ENCODE measurements around the gene RBMS3. TPM values are rescaled to one million over a fixed set of nuclear protein-coding genes. Genes with fewer than 3 reads are reported as not detected.

Gene RBMS3
- total and polyA plus RNA-seq, 9 donors = 11.6 to 79.2 (median 63.1) TPM

DNA sequence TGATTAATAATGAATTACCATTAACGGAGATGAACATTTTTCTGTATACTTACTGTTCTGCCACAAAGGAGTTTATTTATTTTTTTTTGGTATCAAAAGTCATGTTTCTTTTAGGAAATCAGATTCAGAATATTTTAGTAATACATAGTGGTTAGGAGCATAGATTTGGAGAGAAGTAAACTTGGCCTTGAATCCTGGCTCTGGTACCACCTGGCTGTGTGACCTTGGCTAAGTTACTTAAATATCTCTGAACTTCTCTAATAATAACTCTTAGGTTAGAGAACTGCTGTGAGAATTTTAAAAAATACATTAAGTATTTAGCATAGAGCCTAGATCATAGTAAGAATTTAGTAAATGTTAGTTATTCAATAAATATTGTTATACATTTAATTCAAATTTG lies 309.1 kb downstream of the RBMS3 start:
- no peaks in the 10 kb centered on the region for H3K9me3 ChIP-seq
- H3K36me3 ChIP-seq = no peaks in the 10 kb centered on the region
- H3K4me1 ChIP-seq (ENCODE audit: insufficient read depth) = no peaks in the 10 kb centered on the region
- TF ChIP-seq, protein P1, sequence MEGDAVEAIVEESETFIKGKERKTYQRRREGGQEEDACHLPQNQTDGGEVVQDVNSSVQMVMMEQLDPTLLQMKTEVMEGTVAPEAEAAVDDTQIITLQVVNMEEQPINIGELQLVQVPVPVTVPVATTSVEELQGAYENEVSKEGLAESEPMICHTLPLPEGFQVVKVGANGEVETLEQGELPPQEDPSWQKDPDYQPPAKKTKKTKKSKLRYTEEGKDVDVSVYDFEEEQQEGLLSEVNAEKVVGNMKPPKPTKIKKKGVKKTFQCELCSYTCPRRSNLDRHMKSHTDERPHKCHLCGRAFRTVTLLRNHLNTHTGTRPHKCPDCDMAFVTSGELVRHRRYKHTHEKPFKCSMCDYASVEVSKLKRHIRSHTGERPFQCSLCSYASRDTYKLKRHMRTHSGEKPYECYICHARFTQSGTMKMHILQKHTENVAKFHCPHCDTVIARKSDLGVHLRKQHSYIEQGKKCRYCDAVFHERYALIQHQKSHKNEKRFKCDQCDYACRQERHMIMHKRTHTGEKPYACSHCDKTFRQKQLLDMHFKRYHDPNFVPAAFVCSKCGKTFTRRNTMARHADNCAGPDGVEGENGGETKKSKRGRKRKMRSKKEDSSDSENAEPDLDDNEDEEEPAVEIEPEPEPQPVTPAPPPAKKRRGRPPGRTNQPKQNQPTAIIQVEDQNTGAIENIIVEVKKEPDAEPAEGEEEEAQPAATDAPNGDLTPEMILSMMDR (IDR thresholded peaks at IDR 0.05) = no peak
- no peak for TF ChIP-seq EP300 (IDR thresholded peaks at IDR 0.05)
- TF ChIP-seq POLR2A (IDR thresholded peaks at IDR 0.05) = no peak
- no peak overlapping the region for H3K4me3 ChIP-seq
- H3K27ac ChIP-seq = no peak overlapping the region
- H3K27me3 ChIP-seq = no peaks in the 10 kb centered on the region
- no peak for DNase-seq
- 50 to 56% (median 56%) methylated on average over 1 of the region's 1 CpG for WGBS, 3 donors
- intact Hi-C loops (cut with DNase I) = no loop called here

DNA sequence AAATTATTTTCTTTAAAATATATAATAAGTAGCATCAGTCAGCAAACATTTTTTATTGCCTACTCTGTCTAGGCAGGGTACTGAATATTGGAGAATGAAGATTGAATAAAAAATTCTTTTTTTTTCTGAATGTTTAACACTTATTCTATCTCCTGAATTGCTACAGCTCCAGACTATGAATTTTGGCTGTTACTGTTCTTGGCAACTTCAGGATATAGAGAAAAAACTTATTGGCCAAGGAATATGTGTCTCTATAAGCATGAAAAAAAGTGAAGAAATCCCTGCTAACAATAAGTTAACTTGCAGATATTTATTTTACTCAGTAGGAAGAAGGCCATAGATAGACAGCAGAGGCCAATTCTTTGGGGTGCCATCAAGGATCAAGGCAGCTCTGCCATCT lies 309.6 kb downstream of the RBMS3 start:
- Histone ChIP-seq H3K9me3 (no peaks in the 10 kb centered on the region), H3K27me3 (no peaks in the 10 kb centered on the region), H3K27ac (no peak overlapping the region), H3K36me3 (no peaks in the 10 kb centered on the region), H3K4me1 (ENCODE audit: insufficient read depth) (no peaks in the 10 kb centered on the region), H3K4me3 (no peak overlapping the region)
- no peak for TF ChIP-seq POLR2A (IDR thresholded peaks at IDR 0.05)
- TF ChIP-seq, protein P1 (IDR thresholded peaks at IDR 0.05) = no peak
- TF ChIP-seq EP300 (IDR thresholded peaks at IDR 0.05) = no peak
- intact Hi-C loops (cut with DNase I) = no loop called here
- DNase-seq = no peak

DNA sequence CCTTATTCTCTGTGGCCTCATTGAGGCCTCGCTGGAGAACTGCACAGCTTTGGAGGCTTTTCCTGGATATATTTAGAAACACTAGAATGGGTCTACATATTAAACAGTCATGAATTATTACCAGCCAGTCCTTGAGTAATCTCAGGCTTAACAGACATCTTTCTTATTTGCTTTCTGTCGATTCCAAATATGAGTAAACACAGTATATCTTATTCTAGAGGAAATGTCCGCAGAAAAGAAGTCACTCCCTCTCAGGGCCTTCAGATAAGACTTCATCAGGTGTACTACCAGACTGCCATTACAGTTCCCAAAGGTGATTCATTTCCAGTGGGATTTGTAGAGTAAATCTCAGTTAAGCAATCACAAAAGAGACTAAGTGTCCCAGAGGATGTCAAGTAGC lies 310.7 kb downstream of the RBMS3 start:
- H3K27me3 ChIP-seq = no peaks in the 10 kb centered on the region
- H3K4me1 ChIP-seq (ENCODE audit: insufficient read depth) = no peaks in the 10 kb centered on the region
- no peak overlapping the region for H3K4me3 ChIP-seq
- TF ChIP-seq EP300 (IDR thresholded peaks at IDR 0.05) = no peak
- TF ChIP-seq, protein P1 (IDR thresholded peaks at IDR 0.05) = no peak
- TF ChIP-seq POLR2A (IDR thresholded peaks at IDR 0.05) = no peak
- DNase-seq = no peak
- H3K27ac ChIP-seq = no peak overlapping the region
- no peaks in the 10 kb centered on the region for H3K36me3 ChIP-seq
- WGBS, 3 donors = 61 to 77% (median 70%) methylated on average over 3 of the region's 3 CpGs
- intact Hi-C loops (cut with DNase I) = no loop called here
- H3K9me3 ChIP-seq = no peaks in the 10 kb centered on the region

DNA sequence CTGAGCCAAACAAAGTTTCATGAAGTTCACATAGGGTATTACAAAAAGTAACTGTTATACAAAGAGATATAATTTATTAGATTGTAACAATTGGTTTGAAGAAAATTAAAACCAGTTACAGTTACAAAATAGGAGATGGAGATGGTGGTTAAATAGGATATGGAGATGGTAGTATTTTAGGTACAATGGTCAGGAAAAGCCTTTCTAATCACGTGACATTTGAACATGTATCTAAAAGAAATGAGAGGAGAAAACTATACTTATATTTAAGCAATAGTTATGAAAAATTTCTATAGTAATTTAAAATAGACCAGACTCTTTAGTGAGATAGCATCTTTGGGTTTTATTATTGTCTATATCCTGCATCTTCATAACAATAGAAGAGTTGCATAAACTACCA lies 312.9 kb downstream of the RBMS3 start:
- TF ChIP-seq POLR2A (IDR thresholded peaks at IDR 0.05) (no peak), EP300 (IDR thresholded peaks at IDR 0.05) (no peak)
- TF ChIP-seq, protein P1 (IDR thresholded peaks at IDR 0.05) = no peak
- Histone ChIP-seq H3K27ac (no peak overlapping the region), H3K4me1 (ENCODE audit: insufficient read depth) (peaks cover 2% of the 10 kb centered on the region), H3K27me3 (no peaks in the 10 kb centered on the region), H3K36me3 (no peaks in the 10 kb centered on the region), H3K4me3 (no peak overlapping the region), H3K9me3 (no peaks in the 10 kb centered on the region)
- DNase-seq = no peak
- WGBS, 3 donors = 87 to 93% (median 92%) methylated on average over 1 of the region's 1 CpG
- intact Hi-C loops (cut with DNase I) = no loop called here

DNA sequence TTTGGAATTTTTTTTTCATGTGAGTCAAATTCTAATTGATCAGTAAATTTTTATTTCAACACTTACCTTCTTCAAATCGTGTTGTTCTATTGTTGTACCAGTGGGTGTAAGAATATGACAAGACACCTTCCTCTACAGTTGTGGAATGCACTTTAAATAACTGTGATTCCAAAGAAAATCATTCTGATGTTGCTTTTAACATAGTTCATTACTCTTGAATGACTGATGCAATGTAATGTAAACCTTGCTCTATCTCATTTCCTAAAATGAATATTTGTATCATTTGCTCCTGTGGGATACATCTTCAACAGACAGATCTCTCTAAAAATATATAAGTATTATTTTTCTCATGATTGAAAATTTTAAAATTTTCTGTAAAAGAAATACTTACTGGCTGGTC lies 313.4 kb downstream of the RBMS3 start:
- Histone ChIP-seq H3K4me3 (no peak overlapping the region), H3K4me1 (ENCODE audit: insufficient read depth) (peaks cover 2% of the 10 kb centered on the region), H3K36me3 (no peaks in the 10 kb centered on the region), H3K27me3 (no peaks in the 10 kb centered on the region), H3K9me3 (no peaks in the 10 kb centered on the region), H3K27ac (no peak overlapping the region)
- DNase-seq = no peak
- WGBS, 3 donors = 79 to 88% (median 85%) methylated on average over 1 of the region's 1 CpG
- intact Hi-C loops (cut with DNase I) = no loop called here
- TF ChIP-seq, protein P1 (IDR thresholded peaks at IDR 0.05) = no peak
